A549 treated with AZD2906 at 1 μM for 4 hours (cell line): ENCODE data around the gene ATXN2L. TPM values are rescaled to one million over a fixed set of nuclear protein-coding genes. Genes with fewer than 3 reads are reported as not detected.

ENCODE experiments used
- total RNA-seq: library from RNA; stranded (reverse); fragments of 200-300 nt; extraction: Qiagen RNA extraction; gene quantifications from 5 replicates; pipeline ENCODE4 v1.2.3, GENCODE V29; 2022

Gene ATXN2L, protein sequence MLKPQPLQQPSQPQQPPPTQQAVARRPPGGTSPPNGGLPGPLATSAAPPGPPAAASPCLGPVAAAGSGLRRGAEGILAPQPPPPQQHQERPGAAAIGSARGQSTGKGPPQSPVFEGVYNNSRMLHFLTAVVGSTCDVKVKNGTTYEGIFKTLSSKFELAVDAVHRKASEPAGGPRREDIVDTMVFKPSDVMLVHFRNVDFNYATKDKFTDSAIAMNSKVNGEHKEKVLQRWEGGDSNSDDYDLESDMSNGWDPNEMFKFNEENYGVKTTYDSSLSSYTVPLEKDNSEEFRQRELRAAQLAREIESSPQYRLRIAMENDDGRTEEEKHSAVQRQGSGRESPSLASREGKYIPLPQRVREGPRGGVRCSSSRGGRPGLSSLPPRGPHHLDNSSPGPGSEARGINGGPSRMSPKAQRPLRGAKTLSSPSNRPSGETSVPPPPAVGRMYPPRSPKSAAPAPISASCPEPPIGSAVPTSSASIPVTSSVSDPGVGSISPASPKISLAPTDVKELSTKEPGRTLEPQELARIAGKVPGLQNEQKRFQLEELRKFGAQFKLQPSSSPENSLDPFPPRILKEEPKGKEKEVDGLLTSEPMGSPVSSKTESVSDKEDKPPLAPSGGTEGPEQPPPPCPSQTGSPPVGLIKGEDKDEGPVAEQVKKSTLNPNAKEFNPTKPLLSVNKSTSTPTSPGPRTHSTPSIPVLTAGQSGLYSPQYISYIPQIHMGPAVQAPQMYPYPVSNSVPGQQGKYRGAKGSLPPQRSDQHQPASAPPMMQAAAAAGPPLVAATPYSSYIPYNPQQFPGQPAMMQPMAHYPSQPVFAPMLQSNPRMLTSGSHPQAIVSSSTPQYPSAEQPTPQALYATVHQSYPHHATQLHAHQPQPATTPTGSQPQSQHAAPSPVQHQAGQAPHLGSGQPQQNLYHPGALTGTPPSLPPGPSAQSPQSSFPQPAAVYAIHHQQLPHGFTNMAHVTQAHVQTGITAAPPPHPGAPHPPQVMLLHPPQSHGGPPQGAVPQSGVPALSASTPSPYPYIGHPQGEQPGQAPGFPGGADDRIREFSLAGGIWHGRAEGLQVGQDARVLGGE
- 82.9 to 130 TPM (median 121 TPM) in 5 replicates for total RNA-seq

DNA sequence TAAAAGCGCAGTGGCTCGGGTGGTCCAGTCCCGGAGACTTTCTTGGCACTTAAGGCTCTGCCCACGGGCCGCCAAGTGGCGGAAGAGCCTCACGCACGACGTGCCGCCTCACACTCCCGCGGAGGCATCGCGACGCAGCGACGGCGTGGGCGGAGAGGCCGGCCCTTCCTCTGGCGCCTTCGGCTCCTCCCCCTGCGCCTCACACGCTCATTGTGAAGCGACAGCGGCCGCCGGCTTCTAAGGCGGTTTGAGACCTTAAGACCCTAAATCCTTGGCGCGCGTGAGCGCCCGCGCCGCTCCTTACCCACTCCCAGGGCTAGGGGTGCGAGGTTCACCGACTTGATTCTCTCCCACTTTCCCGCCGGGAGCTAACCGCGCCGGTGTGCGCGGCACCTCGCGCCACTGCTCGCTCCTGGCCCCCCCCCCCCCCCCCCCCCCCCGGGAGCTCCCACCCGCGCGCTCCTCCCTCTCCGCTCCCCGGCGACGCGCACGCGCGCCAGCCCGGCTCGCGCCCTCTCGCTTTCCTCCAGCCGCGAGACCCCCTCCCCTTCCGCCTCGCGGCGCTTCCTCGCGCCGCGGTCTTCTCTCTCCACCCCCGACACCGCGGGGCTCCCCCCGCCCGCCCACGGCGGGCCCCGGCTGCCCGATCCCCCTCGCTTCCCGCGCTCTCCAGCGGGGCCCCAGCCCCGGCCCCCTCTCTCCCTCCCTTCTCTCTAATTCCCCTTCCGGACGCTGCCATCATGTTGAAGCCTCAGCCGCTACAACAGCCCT is at the start of gene ATXN2L:
Gene ATXN2L (plus strand): TSS at position 480 of the 771 bp plus-strand sequence. CDS start 261 bp downstream, at position 741.

DNA sequence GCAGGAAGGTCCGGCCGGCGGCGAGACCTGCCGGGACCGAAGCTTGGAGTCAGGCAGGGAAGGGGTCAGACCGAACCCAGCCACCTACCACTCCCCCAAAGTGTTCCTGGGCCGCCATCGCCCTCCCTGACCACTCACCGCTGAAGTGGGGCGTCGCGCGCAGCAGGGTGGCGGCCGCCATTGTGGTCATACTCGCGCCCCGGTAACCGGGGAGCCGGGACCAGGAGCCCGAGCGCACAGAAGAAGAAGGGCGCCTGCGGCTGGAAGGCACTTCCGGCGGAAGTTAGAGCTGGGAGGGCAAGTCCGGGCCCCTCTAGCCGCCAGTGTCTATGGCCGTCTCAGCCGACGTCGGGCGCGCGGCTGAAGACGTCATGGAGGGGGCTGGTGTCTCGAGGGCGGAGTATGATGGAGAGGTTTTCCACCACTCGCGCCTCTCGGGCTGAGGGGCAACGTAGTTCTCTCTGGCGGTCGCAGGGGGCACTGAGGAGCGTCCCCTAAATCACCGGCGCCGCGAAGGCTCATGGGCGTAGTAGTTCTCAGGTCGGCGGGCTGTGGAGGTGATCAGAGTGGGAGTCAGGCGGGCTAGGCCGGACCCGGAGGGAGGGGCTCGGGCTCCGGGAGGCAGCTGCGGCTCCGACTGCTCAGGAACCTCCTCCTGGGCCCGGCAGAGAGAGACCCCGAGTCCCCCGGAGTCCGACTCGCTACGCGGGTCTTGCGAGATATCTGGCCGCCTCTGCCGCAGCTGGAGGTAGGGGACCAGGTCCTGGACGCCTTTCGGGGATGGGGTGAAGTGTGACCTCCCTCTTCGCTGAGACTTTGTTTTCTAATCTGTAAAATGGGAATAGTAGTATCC is 23.5 kb downstream of the ATXN2L start, which contains the start of gene TUFM:
Gene TUFM (minus strand): TSS at position 269 of the 853 bp plus-strand sequence. CDS start 79 bp downstream, at position 190.

DNA sequence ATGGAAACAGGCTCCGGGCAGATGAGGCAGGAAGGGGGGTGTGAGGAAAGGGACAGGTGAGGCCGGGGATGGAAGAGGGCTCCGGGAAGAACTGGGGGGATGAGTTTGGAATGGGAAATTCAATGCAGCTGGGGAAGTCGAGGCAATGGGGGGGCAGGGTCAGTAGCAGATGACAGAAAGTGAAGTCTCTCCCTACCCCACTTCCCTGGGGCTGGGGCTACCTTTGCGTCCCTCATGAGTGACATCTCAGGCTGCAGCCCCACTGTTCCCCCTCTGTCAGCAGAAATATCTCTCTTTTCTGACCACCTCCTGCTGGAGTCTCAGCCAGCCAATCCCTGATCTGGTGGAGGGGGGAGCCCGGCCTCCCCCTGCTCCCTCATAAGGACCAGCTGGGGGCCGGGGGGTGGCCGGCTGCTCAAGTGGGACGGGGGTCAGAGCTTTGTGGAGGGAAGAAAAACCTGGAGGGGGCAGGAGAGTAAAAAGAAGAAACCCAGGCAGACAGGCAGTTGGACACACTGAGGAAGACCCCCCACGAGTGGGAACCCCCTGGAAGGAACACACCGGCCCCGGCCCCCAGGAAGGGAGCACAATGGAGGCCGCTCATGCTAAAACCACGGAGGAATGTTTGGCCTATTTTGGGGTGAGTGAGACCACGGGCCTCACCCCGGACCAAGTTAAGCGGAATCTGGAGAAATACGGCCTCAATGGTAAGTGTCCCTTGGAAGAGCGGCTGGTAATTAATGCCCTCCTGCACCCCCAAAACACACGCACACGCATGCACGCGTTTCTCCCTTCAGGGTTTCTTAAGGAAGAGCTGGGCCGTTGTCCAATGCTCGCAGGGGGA is 55.5 kb downstream of the ATXN2L start, which contains the start of gene ATP2A1:
Gene ATP2A1 (plus strand): TSS at position 406 of the 844 bp plus-strand sequence. CDS start 184 bp downstream, at position 590.

Other genes starting within 250 kb of the ATXN2L start
- 0.07 to 0.14 TPM in 2 of 5 replicates, not detected in the others for gene SULT1A2, start 225.9 kb upstream of the ATXN2L start, total RNA-seq
- gene SULT1A1, start 213.0 kb upstream of the ATXN2L start, total RNA-seq, result 4.5 to 6.0 TPM (median 5.7 TPM) in 5 replicates
- gene NPIPB8, start 184.9 kb upstream of the ATXN2L start, total RNA-seq, result 0.32 to 0.44 TPM (median 0.39 TPM) in 3 of 5 replicates, not detected in the others
- 203 to 364 TPM (median 349 TPM) in 5 replicates for gene EIF3C, start 111.5 kb upstream of the ATXN2L start, total RNA-seq
- 1.1 to 1.7 TPM (median 1.4 TPM) in 5 replicates for gene NPIPB9, start 71.2 kb upstream of the ATXN2L start, total RNA-seq
- gene TUFM, start 23.3 kb downstream of the ATXN2L start, total RNA-seq, result 221 to 309 TPM (median 290 TPM) in 5 replicates
- gene SH2B1, start 40.8 kb downstream of the ATXN2L start, total RNA-seq, result 20.6 to 31.7 TPM (median 26.7 TPM) in 5 replicates
- gene ATP2A1, start 55.5 kb downstream of the ATXN2L start, total RNA-seq, result 1.3 to 5.2 TPM (median 1.5 TPM) in 5 replicates
- gene RABEP2, start 102.2 kb downstream of the ATXN2L start, total RNA-seq, result 7.3 to 10.4 TPM (median 8.7 TPM) in 5 replicates
- gene CD19, start 109.0 kb downstream of the ATXN2L start, total RNA-seq, result not detected in 5 replicates
- gene NFATC2IP, start 127.9 kb downstream of the ATXN2L start, total RNA-seq, result 18.8 to 27.7 TPM (median 24.8 TPM) in 5 replicates
- gene SPNS1, start 151.8 kb downstream of the ATXN2L start, total RNA-seq, result 52.8 to 83.6 TPM (median 74.8 TPM) in 5 replicates
- 2.7 to 4.3 TPM (median 3.6 TPM) in 5 replicates for gene LAT, start 162.1 kb downstream of the ATXN2L start, total RNA-seq